ENCODE results near the gene TGM2.

TGM2 gene

DNA sequence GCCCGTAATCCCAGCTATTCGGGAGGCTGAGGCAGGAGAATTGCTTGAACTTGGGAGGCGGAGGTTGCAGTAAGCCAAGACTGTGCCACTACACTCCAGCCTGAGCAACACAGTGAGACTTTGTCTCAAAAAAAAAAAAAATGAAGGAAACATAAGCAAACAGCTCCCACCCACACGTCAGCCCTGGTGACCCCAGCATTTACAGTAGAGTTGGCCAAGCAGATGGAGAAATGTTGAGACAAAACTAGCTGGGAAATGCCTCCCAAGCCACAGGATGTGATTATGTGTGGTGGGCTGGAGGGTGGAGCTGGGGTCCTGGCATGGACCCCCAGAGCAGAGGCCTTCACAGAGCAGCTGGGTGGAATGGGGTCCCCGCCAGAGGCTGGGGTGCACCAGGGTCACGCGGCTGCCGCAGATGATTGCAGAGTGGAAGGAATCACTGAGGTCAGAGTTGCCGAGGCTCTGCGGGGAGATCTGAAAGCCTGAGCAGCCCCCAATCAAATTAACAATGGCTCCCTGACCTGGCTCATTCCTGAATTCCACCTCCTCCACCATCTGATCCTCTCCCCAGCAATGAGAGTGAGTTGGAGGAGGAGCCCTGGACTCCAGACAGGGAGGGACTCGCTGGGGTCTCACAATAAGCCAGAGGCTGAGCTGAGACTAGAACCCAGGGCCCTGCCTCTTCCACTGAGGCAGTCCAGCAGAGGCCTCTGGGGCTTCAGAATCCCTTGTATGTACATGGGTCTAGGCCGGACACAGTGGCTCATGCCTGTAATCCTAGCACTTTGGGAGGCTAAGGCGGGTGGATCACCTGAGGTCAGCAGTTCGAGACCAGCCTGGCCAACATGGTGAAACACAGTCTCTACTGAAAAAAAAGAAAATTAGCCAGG, 34.7 kb upstream of the TGM2 start:
- DNase-seq (ENCODE audit: low spot score) = no peak

DNA sequence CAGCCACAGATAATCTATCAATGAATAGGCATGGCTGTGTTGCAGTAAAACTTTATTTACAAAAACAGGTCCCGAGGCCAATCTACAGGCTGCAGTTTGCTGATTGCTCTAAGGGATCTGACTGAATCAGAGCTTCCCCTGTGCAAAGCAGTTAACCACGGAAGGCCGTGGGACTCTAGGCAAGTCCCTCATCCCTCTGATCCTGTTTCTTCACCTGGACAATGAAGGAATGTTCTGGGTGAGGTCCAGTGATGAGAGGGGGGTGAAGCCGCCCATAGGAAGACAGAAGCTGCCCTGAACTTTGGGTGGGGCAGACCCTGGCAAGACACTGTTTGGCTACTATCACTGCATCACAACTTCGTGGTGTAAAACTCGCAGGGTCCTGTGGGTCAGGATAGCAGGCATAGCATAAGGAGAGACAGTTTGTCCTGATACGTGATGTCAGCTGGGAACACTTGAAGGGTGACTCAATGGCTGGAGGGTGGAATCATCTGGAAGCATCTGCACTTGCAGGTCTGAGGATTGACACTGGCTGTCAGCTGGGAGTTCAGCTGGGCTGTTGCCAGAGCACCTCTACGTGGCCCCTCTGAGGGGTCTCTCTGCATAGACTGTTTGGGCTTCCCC, 33.3 kb upstream of the TGM2 start:
- no peak for DNase-seq (ENCODE audit: low spot score)

DNA sequence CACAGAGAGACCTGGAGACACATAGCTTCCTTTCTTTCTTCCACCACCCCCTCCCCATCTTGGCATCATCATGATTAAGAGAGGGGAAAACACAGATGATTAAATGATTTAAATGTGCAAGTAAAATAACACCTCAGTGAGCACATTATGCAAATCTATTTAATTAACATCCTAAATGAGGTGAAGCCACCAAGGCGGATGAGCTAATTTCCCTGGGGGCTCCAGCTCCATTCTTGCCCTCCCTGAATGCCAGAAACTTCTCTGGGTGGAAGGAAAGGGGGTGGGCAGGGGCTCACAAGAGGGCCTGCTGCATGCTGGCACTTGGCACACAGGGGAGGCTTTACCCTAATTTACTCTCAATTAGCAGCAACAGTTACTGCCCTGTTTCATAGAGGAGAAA, 32.5 kb upstream of the TGM2 start:
- no peak for DNase-seq (ENCODE audit: low spot score)

DNA sequence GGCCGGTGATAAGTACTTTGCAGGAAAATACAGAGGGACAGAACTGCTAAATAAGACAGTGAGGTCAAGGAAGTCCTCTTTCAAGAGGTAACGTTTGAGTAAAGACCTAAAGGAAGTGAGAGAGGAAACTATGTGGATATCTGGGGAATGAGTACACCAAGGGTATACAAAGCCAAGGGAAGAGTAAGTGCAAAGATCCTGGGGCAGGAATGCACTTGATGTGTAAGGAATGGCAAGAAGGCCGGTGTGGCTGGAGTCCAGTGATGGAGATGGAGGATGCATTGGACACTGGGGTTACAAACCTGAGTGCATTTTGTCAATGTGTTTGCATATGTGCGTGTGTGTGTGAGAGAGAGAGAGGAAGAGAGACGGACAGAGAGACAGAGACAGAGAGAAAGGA, 32.1 kb upstream of the TGM2 start:
- no peak for DNase-seq (ENCODE audit: low spot score)

DNA sequence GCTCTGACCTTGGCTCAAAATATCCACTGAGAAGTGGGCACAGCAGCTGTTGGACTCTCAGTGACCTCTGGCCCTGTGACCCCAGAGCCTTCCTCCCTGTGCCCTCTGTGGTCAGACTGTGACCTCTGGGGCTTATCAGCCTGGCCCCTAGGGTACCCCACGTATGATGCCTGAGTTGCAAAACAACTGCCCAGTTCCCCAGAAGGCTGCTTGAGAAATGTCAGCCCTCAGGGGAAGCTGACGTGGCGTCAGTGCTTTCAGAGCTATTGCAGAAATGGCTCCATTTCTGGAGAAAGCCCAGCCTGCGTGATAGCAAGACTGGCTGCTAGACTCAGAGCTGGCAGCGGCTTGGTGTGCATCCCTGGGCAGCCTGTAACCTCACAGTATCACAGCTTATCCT, 31.5 kb upstream of the TGM2 start:
- DNase-seq (ENCODE audit: low spot score) = no peak

DNA sequence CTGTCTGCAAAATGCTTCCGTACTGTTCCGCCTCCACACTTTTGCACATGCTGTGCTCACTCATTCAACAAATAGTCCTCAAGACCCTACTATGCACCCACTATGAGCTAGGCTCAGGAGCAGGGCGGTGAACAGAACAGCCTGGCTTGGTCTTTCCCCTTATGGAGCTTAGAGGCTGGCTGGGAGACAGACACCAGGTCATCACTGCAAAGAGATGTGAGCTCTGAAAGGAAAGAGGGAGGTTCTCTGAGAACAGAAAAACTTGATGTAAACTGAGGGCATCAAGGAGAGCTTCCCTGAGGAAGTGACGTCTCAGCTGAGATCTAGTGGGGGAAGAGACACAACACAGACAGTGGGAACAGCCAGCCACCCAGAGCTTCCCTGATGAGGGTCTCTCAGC, 31.0 kb upstream of the TGM2 start:
- no peak for DNase-seq (ENCODE audit: low spot score)

DNA sequence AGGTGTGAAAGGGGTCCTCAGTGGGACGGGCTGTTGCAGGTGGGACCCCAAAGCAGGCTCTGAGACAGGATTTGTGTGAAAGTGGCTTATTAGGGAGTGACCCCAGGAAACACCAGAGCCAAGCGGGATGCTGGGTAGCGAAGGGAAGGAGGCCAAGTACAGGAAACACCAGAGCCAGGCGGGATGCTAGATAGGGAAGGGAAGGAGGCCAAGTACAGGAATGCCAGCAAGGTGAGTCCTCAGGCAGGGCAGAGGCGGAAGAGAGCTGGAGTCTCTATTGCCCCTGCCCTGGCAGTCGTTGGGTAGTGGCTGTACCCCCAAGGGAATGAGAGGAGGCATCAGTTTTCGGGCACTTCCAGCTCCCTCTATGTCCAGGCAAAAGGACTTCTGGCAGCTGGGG, 30.5 kb upstream of the TGM2 start:
- DNase-seq (ENCODE audit: low spot score) = no peak

DNA sequence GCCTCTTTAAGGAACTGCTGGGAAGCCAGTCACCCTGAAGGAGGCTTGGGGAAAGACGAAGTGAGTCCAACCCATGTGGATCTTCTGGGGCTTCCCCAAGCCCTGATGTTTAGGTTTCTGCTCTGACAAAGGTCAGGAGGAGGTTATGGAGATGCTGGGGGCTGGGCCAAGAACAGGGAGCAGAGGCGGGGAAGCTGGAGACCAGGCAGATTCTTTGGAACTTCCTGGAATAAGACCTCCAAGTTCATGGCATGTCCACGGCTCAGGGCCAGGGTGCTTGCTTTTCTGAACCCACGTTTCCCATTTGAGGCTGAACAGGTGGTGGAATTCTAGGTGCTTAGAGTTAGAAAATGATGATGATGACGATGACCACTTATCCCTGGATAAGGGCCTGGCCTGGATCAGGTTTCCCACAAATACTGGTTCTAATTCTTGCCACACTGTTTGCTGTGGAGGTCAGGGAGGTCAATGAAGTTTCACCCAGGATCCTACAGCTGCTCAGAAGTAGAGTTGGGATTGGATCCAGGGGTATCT, 30.0 kb upstream of the TGM2 start:
- DNase-seq (ENCODE audit: low spot score) = no peak

DNA sequence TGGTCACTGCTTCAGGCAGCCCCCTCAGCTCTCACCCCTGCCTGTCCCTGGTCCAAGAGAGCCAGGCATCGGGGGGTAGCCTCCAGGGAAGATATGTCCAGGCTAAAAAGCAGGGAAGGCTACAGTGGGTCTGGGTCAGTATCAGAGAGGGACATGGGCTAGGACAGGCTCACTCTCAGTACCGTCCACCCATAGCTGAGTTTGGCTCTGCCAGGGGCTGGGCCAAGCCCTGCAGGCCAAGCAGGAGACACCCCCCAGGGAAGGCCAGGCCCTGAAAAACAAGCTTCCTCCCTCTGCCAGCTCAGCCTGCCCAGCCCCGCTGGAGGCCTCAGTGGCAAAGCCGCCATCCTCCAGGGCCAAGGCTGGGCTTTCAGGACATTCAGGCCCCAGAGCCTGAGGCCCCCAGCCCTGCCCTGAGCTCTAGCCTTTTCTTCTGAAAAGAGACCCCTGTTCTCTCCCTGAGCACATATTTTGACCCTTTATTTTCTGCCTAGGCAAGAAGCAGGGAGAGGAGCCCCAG, 28.6 kb upstream of the TGM2 start:
- DNase-seq (ENCODE audit: low spot score) = no peak

DNA sequence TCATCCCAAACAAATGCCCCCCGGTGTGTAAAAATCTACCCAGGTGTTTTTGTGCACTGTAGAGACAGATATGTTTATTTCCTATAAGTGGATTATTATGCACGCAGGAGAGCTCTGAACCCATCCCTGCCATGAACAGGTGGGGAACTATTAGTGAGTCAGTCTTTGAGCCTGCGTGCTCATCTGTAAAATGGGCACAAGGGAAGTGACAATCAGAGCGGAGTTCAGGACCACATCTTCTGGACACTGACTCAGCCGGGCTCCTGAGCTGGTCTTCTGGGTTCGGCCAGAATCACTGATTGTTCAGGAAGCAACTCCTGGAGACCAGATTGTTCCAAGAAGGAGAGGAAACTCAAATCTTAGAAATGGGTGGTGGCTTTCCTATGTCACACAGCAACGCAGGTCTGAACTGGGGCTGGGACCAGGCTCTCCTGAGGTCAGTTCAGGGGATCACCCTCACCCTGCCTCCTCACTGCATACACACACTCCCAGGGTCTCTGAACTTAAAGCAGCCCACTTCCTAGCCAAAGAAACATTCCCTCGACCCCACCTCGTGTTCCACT, 27.3 kb upstream of the TGM2 start:
- DNase-seq (ENCODE audit: low spot score) = no peak

DNA sequence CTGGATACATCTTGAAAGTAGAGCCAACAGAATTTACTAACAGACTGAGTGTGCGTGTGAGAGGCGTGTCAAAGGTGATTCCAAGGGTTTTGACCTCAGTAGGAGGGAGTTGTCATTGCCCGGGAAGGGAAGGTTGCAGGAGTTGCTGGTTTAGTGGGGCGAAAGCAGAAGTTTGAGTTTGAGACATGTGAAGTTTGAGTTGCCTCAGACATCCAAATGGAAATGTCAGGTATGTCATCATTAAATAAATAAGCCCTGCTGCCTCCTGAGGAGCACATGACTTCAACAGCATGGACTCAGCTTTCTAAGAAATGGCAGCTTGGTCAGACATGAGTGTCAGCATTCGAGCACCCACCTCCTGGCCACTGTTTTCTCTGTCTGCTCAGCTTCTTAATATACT, 26.6 kb upstream of the TGM2 start:
- no peak for DNase-seq (ENCODE audit: low spot score)

DNA sequence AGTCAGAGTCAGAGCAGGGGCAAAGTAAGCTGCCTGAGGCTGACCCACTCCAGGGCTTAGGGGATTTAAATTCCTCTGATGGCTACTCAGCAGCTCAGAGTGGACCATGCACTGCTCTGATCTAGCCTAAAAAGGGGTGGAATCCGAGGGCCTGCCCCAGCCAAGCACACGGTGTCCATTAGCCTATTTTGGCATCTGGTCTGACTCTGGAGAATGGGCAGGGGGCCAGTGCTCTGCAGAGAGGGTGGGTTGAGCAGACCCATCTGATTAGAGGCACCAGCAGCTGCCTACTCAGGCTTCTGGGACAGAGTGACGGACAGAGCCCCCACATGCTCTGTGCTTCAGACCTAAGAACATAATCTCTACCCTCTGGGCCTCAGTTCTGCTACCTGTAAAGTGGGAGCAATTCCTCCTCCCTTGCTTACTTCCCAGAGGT, 25.9 kb upstream of the TGM2 start:
- DNase-seq (ENCODE audit: low spot score) = no peak

DNA sequence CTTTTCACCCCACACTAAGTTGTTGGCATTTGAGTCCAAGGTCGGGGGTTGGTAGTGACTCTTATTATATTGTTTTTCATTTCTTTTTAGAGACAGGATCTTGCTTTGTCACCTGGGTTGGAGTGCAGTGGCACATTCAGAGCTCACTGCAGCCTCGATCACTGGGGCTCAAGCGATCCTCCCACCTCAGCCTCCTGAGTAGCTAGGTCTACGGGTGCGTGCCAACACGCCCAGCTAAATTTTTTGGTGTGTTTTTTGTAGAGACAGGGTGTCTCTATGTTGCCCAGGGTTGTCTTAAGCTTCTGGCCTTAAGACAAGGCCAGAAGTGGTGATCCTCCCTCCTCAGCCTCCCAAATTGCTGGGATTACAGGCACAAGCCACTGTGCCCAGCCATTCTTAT, 25.1 kb upstream of the TGM2 start:
- no peak for DNase-seq (ENCODE audit: low spot score)

DNA sequence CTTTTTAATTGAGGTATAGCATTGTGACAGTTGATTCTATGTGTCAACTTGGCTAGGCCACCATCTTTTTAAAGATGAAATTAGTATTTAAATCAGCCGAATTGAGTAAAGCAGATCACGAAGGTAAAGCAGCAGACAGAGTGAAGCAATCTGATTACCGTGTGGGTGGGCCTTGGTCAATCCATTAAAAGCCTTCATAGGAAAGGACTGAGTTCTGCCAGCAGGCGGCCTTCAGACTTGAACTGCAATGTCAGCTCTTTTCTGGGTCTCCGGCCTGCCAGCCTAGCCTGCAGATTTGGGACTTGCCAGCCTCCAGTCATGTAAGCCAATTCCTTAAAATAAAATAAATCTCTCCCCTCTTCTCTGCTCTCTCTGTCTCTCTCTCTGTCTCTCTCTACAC, 22.4 kb upstream of the TGM2 start:
- peak; percentile 55 for DNase-seq (ENCODE audit: low spot score)

DNA sequence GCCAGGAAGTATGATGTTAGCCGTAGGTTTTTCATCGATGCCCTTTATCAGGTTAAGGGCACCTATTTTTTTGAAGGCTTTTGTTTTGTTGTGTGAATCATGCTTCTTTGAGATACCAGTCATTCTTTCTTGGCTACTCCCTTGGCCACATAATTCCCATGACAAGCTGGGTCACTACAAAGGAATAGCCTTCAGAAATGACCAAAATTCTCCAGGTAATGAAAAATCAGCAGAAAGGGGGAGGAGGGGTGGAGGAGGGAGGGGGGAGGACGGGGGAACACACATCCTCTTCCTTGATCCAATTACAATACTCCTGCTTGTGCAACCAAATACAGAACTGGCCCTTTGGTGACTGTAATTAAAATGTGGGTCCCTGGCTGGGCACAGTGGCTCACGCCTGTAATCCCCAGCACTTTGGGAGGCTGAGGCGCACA, 21.7 kb upstream of the TGM2 start:
- no peak for DNase-seq (ENCODE audit: low spot score)

DNA sequence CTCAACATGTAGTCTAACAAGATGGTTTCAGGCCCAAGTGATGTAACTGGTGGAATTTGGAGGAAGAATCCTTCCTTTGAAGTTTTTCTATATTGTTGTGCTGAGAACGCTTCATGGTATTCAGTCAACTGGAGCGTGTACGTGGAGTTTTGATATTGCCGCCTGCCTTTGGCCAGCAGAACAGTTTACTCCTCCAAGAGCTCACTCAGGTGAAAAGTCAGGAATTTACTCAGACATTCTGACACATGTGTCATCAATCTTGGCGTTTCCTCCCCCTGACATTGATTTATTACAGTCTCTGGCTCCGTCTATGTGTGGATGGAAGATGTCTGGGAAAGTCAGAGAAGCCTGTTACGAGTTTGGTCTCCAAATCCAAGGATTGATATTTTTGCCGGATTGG, 19.0 kb upstream of the TGM2 start:
- no peak for DNase-seq (ENCODE audit: low spot score)

DNA sequence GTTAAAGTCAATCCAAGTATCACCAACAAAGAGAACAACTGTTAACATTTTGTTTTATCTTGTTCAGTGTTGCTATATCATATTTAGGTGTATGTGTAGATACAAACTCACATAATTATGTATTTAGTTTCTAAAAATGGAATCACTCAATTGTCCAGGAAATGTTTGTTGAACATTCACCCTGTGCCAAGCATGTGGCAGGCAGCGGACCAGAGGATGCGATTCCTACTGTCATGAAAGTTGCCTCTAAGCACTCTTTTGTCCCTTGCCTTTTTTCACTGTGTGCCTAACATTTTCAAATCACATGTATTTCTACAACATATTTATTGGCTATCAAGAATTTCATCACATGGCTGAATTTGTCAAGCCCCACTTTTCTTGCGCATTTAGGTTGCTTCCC, 16.9 kb upstream of the TGM2 start:
- no peak for DNase-seq (ENCODE audit: low spot score)

DNA sequence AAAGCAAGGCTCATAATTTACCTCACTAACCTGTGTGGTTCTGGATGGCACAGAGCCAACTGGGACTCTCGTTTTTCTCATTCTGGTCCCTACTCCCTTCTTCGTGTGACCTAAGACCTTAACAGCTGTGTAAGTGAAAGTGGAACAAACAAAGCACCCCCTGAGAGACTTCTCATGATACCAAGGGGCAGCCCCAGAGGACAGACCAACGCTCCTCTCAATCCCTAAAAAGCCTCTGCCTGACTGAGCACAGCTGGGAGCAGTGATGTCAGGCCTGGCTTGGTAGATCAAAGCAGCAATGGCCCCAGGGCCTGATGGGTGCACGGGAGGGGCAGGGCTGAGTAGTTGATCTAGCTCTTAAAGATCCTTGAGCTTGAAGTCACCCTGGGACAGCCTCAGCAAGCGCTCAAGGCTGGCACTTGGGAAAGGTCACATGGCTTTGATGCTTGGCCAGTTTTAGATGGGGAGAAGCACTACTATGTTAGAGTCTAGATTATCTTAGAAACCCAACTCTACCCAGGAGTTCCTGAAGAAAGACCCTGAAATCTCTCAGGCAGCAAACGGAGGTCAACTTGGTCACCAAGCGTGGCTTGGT, 16.2 kb upstream of the TGM2 start:
- no peak for DNase-seq (ENCODE audit: low spot score)

DNA sequence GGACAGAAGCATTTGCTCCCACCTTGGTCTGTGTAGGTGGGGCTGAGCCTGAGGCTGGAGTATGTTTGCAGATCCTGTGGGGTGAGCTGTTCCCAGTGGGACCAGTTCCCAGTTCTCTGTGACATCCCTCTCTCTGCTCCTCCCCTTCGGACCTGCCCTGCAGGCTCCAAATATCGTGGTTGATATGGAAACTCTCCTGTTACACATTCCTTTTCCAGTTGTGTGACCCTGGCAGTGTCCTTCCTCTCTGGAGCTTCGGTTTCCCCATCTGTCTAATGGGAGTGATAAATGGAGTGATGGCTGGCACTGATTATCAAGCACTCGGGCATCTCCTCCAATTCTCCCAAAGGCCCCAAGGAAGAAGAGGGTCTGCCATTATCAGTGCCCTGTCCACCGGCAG, 15.7 kb upstream of the TGM2 start:
- DNase-seq (ENCODE audit: low spot score) = no peak

DNA sequence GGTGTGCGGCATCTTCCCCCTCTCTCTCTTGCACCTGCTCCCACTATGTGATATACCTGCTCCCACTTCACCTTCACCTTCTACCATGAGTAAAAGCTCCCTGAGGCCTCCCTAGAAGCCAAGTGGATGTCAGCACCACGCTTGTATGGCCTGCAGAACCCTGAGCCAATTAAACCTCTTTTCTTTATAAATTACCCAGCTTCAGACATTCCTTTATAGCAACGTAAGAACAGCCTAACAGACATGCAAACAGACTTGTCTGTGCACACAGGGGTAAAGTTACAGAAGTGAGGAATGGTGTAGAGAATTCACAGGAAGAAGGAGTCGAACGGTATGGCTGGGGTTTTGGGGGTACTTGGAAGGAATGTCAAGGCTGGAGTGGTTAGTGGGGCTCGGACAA, 14.8 kb upstream of the TGM2 start:
- no peak for DNase-seq (ENCODE audit: low spot score)

DNA sequence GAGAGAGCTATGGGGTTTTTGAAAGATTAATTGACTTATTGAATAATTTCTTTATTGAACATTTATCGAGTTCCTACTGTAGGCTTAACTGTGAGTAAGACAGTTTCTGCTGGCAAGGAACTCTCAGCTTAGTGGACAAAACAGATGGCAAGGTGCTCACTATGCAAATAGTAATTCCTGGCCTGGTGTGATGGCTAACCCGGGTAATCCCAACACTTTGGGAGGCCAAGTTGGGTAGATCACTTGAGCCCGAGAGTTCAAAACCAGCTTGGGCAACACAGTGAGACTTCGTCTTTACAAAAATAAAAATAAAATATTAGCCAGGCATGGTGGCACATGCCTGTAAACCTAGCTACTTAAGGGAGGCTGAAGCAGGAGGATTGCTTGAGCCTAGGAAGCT, 13.5 kb upstream of the TGM2 start:
- no peak for DNase-seq (ENCODE audit: low spot score)

DNA sequence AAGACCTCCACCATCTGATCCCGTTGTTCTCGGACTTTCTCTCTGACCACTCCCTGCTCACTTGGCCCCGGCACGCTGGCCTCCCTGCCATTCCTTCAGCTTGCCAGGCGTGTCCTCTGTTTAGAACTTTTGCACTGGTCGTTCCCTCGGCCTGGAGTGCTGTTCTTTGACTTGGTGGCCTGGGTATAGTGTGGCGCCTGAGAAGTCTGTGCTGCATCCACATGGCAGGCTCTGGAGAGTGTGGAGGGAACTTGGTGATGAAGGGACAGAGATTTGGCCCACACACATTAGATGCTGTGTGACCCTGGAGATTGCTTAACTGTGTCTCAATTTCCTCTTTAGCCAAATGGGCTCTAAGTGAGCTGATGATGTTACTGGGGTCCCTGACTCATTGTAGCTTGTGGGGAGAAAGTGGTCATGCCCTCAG, 13.0 kb upstream of the TGM2 start:
- DNase-seq (ENCODE audit: low spot score) = no peak

DNA sequence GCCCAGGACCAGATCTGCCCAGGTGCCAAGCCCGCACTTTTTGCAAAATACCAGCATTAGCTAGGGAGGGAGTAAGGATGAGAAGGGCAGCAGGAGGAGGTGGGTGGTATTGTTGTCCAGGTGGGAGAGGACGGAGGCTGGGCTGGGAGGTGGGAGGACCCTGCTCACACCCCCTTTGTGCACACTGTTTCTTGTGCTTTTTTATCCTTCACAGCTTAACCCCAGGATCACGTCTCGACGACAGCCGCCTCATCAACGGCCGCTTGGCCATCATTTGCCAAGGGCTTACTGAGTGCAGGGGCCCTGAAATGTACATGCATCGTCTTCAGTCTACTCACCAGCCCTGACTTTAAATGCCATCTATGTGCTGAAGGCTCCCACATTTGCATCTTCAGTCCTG, 12.1 kb upstream of the TGM2 start:
- DNase-seq (ENCODE audit: low spot score) = no peak
